ENCODE measurements around the gene SH2D4B.
A peak's percentile ranks its signal among the peaks of the same experiment; 100 is the strongest.

SH2D4B gene

DNA sequence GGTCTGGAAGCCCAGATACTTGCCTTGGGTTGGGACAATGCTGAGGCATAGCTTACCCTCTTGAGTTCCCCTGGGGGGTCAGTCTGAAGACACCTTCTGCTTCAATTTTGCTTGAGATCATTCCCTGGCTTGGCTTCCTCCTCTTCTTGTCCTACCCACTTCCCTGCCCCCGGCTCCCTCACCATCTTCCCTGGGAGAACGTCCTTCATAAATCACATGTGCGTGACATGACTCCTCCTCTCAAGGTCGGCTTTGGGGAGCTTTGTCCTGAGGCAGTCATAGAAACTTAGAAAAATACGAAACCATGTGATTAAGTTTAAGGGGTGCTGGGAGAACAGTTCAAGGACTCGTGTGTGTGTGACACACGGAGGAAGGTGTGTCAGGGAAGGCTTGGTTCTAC lies 122.6 kb downstream of the SH2D4B start:
- no peak for TF ChIP-seq CTCF (IDR thresholded peaks at IDR 0.05; ENCODE audit: low read length, missing control alignments)
- H3K4me3 ChIP-seq (replicated peaks; ENCODE audit: low read depth, low read length) = no peak overlapping the region
- DNase-seq (ENCODE audit: low read depth) = no peak

- no peak for TF ChIP-seq CTCF (IDR thresholded peaks at IDR 0.05; ENCODE audit: low read length, missing control alignments)
- H3K4me3 ChIP-seq (replicated peaks; ENCODE audit: low read depth, low read length) = no peak overlapping the region
- DNase-seq (ENCODE audit: low read depth) = no peak
These were observed 123.0 kb downstream of the SH2D4B start for GRCh38 chr10:80660736-80661135.

DNA sequence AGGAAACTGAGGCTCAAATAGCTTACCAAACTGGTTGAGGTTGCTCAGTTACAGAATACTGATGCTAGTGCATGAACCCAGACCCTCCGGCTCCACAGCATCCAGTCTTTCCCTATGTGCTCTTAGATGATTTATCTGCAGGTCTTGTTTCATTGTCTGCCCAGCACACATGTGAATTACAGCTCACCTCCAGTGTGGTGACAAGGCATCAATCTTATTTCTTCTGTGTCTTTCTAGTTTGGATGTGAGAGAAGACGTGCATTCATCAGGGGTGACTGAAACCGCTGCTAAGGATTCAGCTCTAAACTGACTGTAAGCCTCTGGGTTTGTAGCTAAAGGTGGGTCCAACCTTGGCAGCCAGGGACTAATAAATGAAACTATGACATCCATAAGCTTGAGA lies 123.8 kb downstream of the SH2D4B start:
- no peak for DNase-seq (ENCODE audit: low read depth)
- TF ChIP-seq CTCF (IDR thresholded peaks at IDR 0.05; ENCODE audit: low read length, missing control alignments) = no peak
- H3K4me3 ChIP-seq (replicated peaks; ENCODE audit: low read depth, low read length) = no peak overlapping the region

DNA sequence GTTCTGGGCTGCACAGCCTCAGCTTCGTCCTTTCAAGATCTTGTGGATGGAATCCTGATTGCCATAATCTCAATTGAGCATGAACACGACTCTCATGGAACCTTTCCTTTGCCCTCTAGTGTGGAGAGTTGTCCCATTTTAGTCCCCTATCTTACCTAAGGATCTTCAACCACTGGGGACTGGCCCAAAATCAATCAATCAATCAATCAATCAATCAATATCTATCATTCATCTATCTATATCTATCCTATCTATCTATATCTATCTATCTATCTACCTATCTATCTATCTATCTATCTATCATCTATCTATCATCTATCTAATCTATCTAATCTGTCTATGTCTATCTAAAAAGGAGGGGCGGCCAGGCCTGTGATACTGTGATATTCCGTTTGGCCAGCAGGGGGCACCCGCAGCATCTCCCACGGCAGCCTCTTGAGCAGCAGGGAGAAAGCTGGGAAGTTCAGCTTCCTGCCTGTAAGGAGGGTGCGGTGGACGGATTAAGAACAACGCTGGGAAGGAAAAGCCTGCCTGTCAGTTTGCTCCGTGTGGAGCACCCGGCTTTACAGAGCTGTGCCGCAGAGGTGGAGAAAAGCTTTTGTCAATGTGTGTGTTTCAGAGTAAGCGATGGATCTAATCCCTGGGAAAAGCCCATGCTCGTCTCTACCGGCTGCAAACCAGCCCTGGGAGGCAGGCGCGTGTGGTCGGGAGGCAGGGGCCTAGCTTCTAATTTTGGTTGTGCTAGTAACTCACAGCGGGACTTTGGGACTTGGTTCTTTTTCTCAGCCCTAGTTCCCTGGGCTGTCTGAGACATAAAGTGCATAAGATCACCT lies 124.9 kb downstream of the SH2D4B start:
- peak overlapping the region; percentile 21 for H3K4me3 ChIP-seq (replicated peaks; ENCODE audit: low read depth, low read length)
- peak; percentile 82 for DNase-seq (ENCODE audit: low read depth)
- peak; percentile 74 for TF ChIP-seq CTCF (IDR thresholded peaks at IDR 0.05; ENCODE audit: low read length, missing control alignments)

GRCh38 chr10:80664071-80664680 lies 126.5 kb downstream of the SH2D4B start:
- peak; percentile 89 for TF ChIP-seq CTCF (IDR thresholded peaks at IDR 0.05; ENCODE audit: low read length, missing control alignments)
- peak; percentile 62 for DNase-seq (ENCODE audit: low read depth)

GRCh38 chr10:80669485-80669884 lies 131.8 kb downstream of the SH2D4B start:
- no peak overlapping the region for H3K4me3 ChIP-seq (replicated peaks; ENCODE audit: low read depth, low read length)
- TF ChIP-seq CTCF (IDR thresholded peaks at IDR 0.05; ENCODE audit: low read length, missing control alignments) = no peak
- no peak for DNase-seq (ENCODE audit: low read depth)

More at GRCh38 chr10:80664071-80664680, 126.5 kb downstream of the SH2D4B start:
- no peak overlapping the region for H3K4me3 ChIP-seq (replicated peaks; ENCODE audit: low read depth, low read length)
